NCI-H146 treated with DMSO at 0.1 percent for 48 hours (cell line): Measurements from ENCODE around the gene ATP5ME.
A peak's percentile ranks its signal among the peaks of the same experiment; 100 is the strongest.
"Not testable (repeated sequence)": the region's sequence is repeated elsewhere in the genome, so short reads cannot be mapped to it uniquely, and the experiment has no call there.

Experiments used
- DNase-seq: peaks from one replicate; lab custom pipeline; 2025; ENCODE audit not compliant: unreplicated experiment; lab: John Stamatoyannopoulos, UW

Gene ATP5ME

DNA sequence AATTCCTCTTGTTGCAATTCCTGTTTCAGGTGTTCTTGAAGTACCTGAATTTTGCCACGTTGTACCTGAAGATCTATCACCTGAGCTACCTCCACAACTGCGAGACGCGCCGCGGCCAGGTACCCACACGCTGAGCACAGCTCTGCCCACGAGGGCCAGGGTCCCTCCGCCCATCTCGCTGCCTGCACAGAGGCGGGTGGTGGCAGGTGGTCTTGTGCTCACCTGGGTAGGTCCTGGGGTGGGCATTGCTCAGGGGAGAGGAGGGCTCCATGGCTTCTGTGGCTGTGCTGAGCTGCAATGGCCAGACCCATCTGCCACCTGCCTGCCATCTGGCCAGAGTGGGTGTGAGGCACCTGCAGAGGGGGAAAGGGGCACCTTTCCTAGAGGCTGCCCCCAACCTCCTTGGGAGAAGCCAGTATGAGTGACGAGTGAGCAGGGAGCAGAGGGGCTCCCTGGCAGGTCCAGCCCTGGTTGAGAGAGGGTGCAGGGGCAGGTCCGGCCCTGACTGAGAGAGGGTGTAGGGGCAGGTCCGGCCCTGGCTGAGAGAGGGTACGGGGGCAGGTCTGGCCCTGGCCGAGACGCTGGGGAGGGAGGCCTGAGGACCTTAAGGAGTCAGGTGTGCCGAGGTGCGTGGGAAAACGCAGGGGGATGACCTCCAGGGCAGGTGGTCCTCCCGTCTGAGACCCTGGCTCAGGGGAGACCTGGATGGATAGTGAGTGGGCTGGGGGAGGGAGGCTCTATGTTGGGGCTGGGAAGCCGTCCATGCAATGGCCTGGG is 38.0 kb downstream of the ATP5ME start:
- no peak for DNase-seq

GRCh38 chr4:635066-635835 is 38.8 kb downstream of the ATP5ME start:
- DNase-seq = not testable (repeated sequence)

DNA sequence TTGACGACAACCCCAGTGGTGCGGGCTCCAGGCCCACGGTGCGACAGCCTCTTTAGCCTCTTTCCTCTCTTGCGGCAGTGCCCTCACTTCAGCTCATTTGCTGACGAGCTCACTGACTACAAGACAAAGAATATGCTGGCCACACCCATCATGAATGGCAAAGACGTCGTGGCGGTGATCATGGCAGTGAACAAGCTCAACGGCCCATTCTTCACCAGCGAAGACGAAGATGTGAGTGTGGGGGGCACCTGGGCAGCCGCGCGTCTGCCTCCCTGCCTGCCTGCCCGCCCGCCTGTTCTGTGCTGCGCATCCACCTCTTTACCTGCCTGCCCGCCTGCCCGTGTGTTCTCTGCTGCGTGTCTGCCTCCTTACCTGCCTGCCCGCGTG is 39.5 kb downstream of the ATP5ME start:
- DNase-seq = no peak

DNA sequence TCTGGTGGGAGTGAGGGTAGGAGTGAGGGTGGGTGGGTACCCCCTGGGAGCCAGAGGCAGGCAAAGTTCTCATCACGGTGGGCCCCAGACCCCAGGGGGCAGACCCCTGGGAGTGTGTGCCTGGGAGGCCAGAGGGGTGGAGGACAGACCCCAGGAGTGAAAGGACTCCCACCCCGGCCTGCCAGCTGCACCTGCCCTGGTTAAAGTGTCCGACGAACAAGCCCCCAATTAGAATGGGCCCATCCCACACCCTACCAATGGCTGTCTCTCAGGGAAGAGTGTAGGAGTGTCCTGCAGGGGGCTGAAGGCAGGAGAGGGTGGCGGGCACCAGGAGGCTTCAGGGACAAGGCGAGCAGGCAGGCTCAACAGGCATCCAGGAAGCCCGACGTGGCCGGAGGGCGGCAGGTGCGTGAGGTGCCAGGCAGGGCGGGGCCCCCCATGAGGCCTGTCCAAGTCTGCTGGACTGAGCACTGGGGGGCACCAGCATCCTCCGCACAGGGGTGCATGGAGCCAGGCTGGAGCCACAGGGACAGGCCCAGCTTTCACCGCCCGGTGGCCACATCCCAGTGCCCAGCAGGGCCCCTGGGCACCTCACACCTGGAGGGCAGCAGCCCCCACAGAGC is 40.0 kb downstream of the ATP5ME start:
- DNase-seq = peak; percentile 47

DNA sequence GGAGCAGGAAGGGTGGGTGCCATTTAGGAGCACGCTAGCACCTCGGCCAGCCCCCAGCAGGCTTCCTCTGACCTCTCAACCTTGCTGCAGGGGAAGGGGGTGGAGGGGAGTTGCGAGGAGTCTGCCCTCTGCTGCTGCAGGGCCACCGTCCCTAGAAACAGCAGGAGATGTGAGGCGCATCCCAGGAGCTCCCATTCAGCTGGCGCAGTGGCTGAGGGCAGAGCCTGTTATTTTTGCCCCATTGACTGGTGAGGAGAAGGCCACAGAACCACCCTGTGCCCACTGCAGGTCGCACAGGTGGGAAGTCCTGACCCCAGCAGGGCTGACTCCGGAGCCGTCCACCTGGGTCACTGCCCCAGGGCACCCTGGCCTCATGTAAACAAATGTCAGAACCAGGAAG is 40.7 kb downstream of the ATP5ME start:
- peak; percentile 43 for DNase-seq

DNA sequence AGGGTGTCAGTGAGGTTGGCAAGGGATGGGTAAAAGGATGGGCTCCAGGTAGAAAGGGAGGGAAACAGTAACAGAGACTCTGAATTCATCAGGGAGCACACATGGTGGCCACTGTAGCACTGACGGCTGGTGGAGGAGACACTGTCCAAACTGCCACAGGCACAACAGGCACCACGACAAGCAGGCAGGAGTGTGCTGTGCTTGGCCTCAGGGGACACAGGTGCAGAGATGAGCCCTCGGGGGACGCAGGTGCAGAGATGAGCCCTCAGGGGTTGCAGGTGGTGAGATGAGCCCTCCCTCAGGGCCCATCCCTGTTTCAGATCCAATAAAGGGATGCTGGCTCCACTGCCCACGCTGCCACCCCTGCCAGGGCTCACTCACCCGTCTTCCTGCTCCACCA is 41.1 kb downstream of the ATP5ME start:
- peak; percentile 82 for DNase-seq

DNA sequence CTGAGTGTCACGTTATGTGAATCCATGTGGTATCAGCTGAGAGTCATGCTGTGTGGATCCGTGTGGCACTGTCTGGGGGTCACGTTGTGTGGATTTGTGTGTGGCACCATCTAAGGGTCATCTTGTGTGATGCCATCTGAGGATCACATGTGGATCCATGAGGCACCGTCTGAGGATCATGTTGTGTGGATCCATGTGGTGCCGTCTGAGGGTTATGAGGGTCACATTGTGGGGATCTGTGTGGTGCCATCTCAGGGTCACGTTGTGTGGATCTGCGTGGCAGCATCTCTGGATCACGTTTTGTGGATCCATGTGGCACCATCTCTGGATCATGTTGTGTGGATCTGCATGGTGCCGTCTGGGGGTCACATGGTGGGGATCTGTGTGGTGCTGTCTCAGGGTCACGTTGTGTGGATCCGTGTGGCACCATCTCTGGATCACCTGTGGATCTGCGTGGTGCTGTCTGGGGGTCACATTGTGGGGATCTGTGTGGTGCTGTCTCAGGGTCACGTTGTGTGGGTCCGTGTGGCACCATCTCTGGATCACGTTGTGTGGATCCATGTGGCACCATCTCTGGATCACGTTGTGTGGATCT is 41.8 kb downstream of the ATP5ME start:
- no peak for DNase-seq

- DNase-seq = no peak
Observed at GRCh38 chr4:630656-631055, 43.4 kb downstream of the ATP5ME start.

DNA sequence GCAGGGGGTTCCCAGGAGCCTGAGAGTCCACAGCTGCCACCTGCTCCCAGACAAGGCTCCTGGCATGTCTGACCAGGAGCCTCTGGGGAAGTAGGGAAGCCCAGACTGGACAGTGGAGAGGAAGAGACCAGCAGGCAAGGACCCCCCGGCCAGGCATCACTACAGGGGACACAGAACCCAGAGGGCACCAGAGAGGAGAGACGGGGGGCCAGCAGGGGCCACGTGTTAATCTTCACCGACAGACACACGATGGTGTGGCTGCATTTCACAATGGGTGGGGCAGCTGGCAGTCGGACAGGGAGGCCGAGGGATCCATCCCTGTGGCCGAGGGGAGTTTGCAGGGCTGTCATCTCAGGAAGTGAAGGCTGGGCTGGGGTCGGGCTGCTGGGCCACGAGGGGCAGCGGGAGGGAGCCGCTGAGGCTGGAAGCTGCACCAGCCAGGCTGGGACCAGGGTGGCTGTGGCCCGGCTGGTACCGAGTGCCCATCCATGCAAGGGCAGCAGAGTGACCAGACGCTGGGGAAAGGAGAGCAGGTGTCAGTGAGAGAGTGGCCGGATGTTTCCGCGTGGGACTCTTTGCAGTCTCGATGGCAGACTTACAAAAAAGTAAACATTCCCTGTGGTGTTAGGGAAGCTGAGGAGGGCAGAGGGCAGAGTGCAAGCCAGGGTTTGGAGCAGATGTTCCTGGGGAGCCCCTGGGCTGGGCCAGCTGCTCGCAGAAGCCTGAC is 44.0 kb downstream of the ATP5ME start:
- peak; percentile 37 for DNase-seq

DNA sequence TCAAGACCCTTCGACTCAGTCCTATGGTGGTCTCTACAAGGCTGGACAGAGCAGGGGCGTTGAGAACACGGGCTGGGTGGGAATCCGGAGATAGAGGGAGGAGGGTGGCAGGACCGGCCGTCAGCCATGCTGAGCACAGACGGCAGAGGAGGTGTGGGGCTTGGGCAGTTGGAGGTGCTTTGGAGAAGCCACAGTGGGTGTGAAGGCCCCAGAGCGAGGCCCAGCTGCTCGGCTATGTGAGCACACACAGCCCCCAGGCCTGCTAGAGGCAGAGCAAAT is 44.5 kb downstream of the ATP5ME start:
- no peak for DNase-seq

- DNase-seq = no peak
Observed at GRCh38 chr4:628821-629635, 45.0 kb downstream of the ATP5ME start.

DNA sequence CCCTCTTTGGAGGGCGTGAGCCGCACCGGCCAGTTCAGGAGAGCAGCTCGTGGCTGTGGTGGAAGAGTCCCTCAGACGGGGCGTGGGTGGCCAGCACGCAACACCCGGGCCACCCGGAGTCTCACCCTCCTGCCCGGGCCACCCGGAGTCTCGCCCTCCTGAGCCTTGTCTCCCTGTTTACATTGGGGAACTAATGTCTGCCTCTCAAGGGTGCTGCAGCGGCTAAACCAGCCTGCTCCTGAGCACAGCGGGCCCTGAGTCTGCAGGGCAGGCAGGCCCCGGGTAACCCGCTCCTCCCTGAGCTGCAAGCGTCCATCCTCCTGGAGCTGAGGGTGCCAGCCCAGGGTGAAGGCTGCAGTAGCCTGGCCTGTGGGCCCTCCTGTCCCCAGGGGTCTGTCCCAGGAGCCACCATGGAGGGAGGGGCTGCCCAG is 45.8 kb downstream of the ATP5ME start:
- no peak for DNase-seq

GRCh38 chr4:627347-628125 is 46.5 kb downstream of the ATP5ME start:
- DNase-seq = no peak

- DNase-seq = no peak
Observed at GRCh38 chr4:626201-627091, 47.6 kb downstream of the ATP5ME start.

DNA sequence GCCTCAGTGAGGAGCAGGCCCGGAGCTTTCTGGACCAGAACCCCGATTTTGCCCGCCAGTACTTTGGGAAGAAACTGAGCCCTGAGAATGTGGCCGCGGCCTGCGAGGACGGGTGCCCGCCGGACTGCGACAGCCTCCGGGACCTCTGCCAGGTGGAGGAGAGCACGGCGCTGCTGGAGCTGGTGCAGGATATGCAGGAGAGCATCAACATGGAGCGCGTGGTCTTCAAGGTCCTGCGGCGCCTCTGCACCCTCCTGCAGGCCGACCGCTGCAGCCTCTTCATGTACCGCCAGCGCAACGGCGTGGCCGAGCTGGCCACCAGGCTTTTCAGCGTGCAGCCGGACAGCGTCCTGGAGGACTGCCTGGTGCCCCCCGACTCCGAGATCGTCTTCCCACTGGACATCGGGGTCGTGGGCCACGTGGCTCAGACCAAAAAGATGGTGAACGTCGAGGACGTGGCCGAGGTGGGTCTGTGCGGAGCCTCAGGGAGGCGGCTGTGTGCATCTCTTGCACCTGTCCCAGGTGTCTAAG is 48.4 kb downstream of the ATP5ME start:
- no peak for DNase-seq

DNA sequence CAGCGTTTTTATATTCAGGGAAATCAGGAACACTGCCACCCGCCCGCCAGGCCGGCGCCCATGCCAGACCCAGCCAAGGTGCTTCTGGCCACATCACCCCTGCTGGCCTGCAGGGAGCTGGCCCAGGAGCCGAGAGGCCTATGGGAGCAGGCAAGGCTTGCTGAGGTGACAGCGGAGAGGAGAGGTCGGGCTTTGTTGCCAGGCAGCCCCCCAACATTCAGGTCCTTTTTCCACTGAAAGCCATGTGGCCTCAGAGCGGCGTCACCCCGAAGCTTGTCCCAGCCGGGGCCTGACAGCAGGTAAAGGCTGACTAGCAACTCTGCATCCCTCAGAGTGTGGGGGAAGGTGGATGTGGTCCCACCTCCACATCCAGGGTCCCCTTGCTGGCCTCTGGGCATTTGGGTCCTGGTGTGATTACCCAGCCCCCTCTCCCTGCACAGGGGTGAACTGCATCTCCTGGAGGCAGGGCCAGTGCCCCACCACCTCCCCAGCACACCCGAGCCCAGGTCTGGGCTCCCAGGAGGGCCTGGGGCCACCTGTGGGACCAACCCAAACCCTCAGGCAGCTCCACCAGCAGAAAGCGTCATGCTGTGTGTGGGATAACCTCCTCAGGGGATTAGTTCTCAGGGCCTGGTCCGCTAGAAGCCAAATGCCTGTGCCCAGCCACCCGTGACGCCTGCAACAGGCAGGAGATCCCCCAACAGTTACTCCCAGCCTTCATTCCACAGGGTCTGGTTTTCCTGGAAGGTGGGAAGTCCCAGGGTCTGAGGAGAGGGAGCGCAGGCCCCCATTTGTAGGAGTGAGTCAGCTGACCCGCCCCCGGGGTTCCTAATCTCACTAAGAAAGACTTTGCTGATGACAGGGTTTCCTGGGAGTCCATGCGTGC is 49.1 kb downstream of the ATP5ME start, which contains the start of gene PDE6B:
TSS of gene PDE6B (plus strand) at position 869 of the 886 bp plus-strand sequence. CDS start 54 bp downstream, outside the sequence.
- DNase-seq = no peak

DNA sequence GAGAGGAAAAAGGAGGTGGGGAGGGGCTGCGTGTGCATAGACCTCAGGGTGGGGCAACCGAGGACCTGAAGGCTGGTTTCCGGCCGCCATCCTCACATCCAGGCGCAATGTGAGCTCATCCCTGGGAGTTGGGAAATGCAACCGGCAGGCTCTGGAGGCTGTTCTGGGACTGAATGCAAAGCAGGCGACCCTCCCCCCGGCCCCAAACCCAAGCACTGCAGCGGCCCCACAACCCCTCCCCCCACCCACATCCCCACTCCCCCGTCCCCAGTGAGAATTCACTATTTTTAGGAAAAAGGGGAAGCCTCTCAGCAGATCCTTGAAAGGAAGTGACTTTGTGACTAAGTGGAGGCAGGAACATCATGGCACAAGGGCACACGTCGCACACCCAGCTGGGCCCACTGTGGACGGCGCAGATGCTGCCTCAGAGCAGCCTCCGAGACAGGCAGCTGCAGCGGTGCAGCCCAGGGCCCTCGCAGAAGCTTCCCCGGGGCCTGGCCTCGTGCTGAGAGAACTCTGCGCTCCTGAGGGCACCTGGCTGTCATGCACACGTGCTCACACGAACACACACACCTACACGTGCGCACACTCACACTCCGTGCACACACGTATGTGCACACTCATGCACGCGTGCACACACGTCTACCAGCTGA is 50.0 kb downstream of the ATP5ME start:
- DNase-seq = no peak
